ENCODE measurements around the gene MKNK2. TPM values are rescaled to one million over a fixed set of nuclear protein-coding genes. Genes with fewer than 3 reads are reported as not detected.
"Not testable (repeated sequence)": the region's sequence is repeated elsewhere in the genome, so short reads cannot be mapped to it uniquely, and the experiment has no call there.

The MKNK2 gene
- total RNA-seq = 272 TPM
- long read RNA-seq, transcript MKNK2-202 (14 exons, 1,744 nt) = major isoform, 68 of 373 reads
- long read RNA-seq, partial matches to known transcripts = 37 of 373 reads
- long read RNA-seq, other reads (novel, unspliced or antisense) = 262 of 373 reads

GRCh38 chr19:2050991-2051772, at the start of gene MKNK2:
Gene MKNK2, minus strand, starts transcription at chr19:2051244. Its CDS starts 393 bp downstream, at chr19:2050851.
- intact Hi-C loops (cut with micrococcal nuclease) = no loop called here
- peak; percentile 98 for DNase-seq
- ATAC-seq = peak; percentile 69

GRCh38 chr19:2100719-2101061, 49.6 kb upstream of the MKNK2 start:
- intact Hi-C loops (cut with micrococcal nuclease) = no loop called here
- DNase-seq (no peak), ATAC-seq (no peak)

GRCh38 chr19:2099937-2100718, 49.1 kb upstream of the MKNK2 start:
- no peak for ATAC-seq
- intact Hi-C loops (cut with micrococcal nuclease) = no loop called here
- DNase-seq = no peak

GRCh38 chr19:2099054-2099501, 48.0 kb upstream of the MKNK2 start:
- no peak for ATAC-seq
- no peak for DNase-seq
- intact Hi-C loops (cut with micrococcal nuclease) = no loop called here

GRCh38 chr19:2097886-2098327, 46.9 kb upstream of the MKNK2 start:
- no peak for DNase-seq
- no peak for ATAC-seq
- intact Hi-C loops (cut with micrococcal nuclease) = no loop called here

GRCh38 chr19:2097203-2097885, 46.3 kb upstream of the MKNK2 start:
- intact Hi-C loops (cut with micrococcal nuclease) = no loop called here
- ATAC-seq = no peak
- DNase-seq = peak; percentile 53

- peak; percentile 90 for ATAC-seq
- intact Hi-C loops (cut with micrococcal nuclease) = no loop called here
- peak; percentile 100 for DNase-seq
Measured at GRCh38 chr19:2096480-2097202, 45.6 kb upstream of the MKNK2 start, which contains the start of gene IZUMO4. Gene IZUMO4, plus strand, starts transcription at chr19:2096915. Its CDS starts 31 bp downstream, at chr19:2096946.

GRCh38 chr19:2096034-2096479, 45.0 kb upstream of the MKNK2 start, which contains the start of gene MOB3A:
Gene MOB3A, minus strand, starts transcription at chr19:2096326. Its CDS starts 17,766 bp downstream, at chr19:2078560.
- intact Hi-C loops (cut with micrococcal nuclease) = no loop called here
- peak; percentile 75 for ATAC-seq
- DNase-seq = peak; percentile 95

GRCh38 chr19:2091926-2092525, 41.0 kb upstream of the MKNK2 start:
- ATAC-seq; intact Hi-C loops (cut with micrococcal nuclease); DNase-seq: not testable (repeated sequence)

- DNase-seq (no peak), ATAC-seq (no peak)
- intact Hi-C loops (cut with micrococcal nuclease) = no loop called here
Measured at GRCh38 chr19:2089727-2090053, 38.6 kb upstream of the MKNK2 start.

GRCh38 chr19:2089001-2089711, 38.1 kb upstream of the MKNK2 start:
- intact Hi-C loops (cut with micrococcal nuclease) = no loop called here
- ATAC-seq (no peak), DNase-seq (no peak)

GRCh38 chr19:2087621-2088100, 36.6 kb upstream of the MKNK2 start:
- intact Hi-C loops (cut with micrococcal nuclease) = no loop called here
- no peak for DNase-seq
- peak; percentile 3 for ATAC-seq

- ATAC-seq; intact Hi-C loops (cut with micrococcal nuclease); DNase-seq: not testable (repeated sequence)
Measured at GRCh38 chr19:2086695-2087620, 35.9 kb upstream of the MKNK2 start.

GRCh38 chr19:2084993-2085720, 34.1 kb upstream of the MKNK2 start:
- peak; percentile 72 for DNase-seq
- peak; percentile 46 for ATAC-seq
- intact Hi-C loops (cut with micrococcal nuclease) = no loop called here

GRCh38 chr19:2083174-2083854, 32.3 kb upstream of the MKNK2 start:
- intact Hi-C loops (cut with micrococcal nuclease) = no loop called here
- ATAC-seq (peak; percentile 37), DNase-seq (no peak)

Measured in left ventricle myocardium superior (tissue), 1 donor.